Measurements from ENCODE around the gene FEZ2. TPM values are rescaled to one million over a fixed set of nuclear protein-coding genes. Genes with fewer than 3 reads are reported as not detected.

FEZ2 gene
- total and polyA plus RNA-seq, 2 of the 8 experiments (the other 6 are each of a cell fraction or from before 2014, with no cell fraction given), result 7.5 to 16.4 TPM

DNA sequence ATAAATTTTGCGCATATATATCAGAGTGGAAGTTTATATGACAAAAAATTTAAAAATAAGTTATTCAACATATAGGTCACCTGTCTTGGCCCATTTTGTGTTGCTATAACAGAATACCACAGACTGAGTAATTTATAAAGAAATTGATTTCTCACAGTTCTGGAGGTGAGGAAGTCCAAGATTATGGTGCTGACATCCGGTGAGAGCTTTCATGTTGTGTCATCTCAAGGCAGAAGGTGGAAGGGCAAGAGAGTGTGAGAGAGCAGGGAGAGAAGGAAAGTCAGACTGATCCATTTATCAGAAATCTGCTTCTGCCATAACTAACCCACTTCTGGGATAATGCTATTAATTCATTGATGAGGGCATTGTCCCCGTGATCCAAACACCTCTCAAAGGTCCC is 9.0 kb upstream of the FEZ2 start (continued):
- TF ChIP-seq EP300 (IDR thresholded peaks at IDR 0.05; ENCODE audit: borderline replicate concordance in 1 of 2, low read depth in 2 of 2, low read length in 2 of 2) (no peak), SAP30 (IDR thresholded peaks at IDR 0.05; ENCODE audit: insufficient read depth, insufficient replicate concordance, low read length) (no peak), CTBP2 (IDR thresholded peaks at IDR 0.05; ENCODE audit: borderline replicate concordance, insufficient read depth, insufficient read length, low read length) (no peak)
